Keratinocyte (primary cell): Measurements from ENCODE around the gene TFPI.

ENCODE experiments used
- EZH2 ChIP-seq: IDR thresholded peaks from one replicate; pipeline ENCODE4 v1.6.1; 2012; ENCODE audit warnings: inconsistent platforms, mild to moderate bottlenecking, low read length, moderate library complexity
- TF ChIP-seq, protein P1 (sequence below), 3 experiments: IDR thresholded peaks in 1 of 3; conservative IDR thresholded peaks in 1 of 3; optimal IDR thresholded peaks in 1 of 3; 2 replicates in 2 of 3; 3 replicates in 1 of 3; pipeline versions ENCODE3 to v1.5.1; 2011; ENCODE audit warnings: low read length in 3 of 3, mild to moderate bottlenecking in 3 of 3, moderate library complexity in 2 of 3, control low read depth in 1 of 3, inconsistent platforms in 1 of 3; ENCODE audit not compliant: insufficient read depth in 2 of 3; ENCODE audit errors: extremely low read depth in 1 of 3

DNA sequence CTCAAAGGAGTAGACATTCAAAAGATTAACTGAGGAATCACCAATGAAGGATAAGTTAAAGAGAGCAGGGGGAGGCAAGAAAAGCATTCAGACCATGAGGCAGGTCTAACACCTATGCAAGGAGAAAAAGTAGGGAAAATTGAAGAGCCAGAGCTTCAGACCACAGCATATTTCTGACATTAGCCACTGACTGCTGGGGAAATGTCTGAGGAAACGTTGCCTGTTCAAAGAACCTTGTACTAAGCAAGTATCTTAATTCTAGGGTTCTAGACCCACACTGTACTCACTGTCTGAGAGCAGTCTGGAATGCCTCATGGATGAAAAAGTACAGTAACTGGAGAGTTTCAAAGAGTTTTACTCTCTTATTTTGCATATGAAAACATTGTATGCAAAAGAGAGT is 39.5 kb upstream of the TFPI start:
- TF ChIP-seq, protein P1, sequence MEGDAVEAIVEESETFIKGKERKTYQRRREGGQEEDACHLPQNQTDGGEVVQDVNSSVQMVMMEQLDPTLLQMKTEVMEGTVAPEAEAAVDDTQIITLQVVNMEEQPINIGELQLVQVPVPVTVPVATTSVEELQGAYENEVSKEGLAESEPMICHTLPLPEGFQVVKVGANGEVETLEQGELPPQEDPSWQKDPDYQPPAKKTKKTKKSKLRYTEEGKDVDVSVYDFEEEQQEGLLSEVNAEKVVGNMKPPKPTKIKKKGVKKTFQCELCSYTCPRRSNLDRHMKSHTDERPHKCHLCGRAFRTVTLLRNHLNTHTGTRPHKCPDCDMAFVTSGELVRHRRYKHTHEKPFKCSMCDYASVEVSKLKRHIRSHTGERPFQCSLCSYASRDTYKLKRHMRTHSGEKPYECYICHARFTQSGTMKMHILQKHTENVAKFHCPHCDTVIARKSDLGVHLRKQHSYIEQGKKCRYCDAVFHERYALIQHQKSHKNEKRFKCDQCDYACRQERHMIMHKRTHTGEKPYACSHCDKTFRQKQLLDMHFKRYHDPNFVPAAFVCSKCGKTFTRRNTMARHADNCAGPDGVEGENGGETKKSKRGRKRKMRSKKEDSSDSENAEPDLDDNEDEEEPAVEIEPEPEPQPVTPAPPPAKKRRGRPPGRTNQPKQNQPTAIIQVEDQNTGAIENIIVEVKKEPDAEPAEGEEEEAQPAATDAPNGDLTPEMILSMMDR (optimal IDR thresholded peaks at IDR 0.05 in 1 of 3, IDR thresholded peaks at IDR 0.05 in 1 of 3, conservative IDR thresholded peaks at IDR 0.05 in 1 of 3; ENCODE audit: extremely low read depth in 1 of 3, insufficient read depth in 2 of 3, low read length in 3 of 3) = no peak
- no peak for TF ChIP-seq EZH2
